Uterus (tissue), 2 donors: ENCODE measurements around the gene KPNA1.
A peak's percentile ranks its signal among the peaks of the same experiment; 100 is the strongest.

Experiments
- POLR2A ChIP-seq, 2 donors: fragments of 450-650 bp; IDR thresholded peaks; one replicate each; pipeline ENCODE4 v1.6.1; 2016; ENCODE audit warnings: antibody characterized with exemption in 2 of 2, mild to moderate bottlenecking in 1 of 2, moderate library complexity in 1 of 2
- TF ChIP-seq, protein P1 (sequence below), 4 experiments: fragments of 200-600 bp in 2 of 4; fragments of 450-650 bp in 2 of 4; sonication (generic) in 2 of 4; IDR thresholded peaks; one replicate each; pipeline ENCODE4 v1.5.1; 2016 to 2019; ENCODE audit warnings: antibody characterized with exemption in 4 of 4, mild to moderate bottlenecking in 2 of 4, moderate library complexity in 1 of 4

DNA sequence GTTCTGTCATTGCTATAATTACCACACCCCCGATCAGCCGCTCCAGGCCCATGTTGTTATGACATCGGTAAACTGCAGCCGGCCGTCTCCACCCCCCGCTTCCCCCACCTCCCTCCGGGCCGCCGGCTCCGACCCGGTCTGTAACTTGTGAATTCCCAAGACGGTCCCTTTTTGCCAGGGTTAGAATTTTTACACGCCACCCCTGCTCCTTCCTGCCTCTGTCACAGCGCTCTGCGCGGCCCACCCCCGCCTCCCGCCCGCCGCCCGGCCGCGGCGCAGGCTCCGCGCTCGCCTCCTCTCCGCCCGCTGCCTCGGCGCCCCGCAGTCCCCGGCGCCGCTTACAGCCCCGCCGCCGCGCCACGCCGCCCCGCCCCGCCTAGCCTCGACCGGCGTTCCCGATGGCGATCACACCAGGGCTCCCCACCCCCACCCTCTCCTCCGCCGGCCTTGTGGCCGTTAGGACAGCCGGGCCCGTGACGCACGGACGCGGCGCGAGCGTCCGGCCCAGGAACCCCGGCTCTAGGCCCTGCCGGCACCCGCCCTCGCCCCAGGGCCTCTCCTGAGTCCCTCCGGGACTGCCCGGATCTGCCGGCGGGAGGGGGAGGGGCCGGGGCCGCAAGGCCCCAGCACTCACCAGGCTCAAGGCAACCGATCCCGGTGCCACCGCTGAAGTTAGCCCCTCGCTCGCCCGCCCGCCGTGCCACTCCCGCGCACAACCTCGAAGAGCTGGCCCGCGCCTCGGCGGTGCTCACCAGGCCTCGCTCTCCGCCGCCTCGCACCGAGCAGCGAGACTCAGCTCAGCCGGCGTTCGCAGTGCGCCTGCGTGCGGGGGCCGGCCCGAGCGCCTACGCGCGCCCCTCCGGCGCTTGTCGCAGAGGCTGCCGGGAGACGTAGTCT, at the start of gene KPNA1:
- TF ChIP-seq POLR2A (IDR thresholded peaks at IDR 0.05) = peak; percentile 85 to 99
- TF ChIP-seq, protein P1, sequence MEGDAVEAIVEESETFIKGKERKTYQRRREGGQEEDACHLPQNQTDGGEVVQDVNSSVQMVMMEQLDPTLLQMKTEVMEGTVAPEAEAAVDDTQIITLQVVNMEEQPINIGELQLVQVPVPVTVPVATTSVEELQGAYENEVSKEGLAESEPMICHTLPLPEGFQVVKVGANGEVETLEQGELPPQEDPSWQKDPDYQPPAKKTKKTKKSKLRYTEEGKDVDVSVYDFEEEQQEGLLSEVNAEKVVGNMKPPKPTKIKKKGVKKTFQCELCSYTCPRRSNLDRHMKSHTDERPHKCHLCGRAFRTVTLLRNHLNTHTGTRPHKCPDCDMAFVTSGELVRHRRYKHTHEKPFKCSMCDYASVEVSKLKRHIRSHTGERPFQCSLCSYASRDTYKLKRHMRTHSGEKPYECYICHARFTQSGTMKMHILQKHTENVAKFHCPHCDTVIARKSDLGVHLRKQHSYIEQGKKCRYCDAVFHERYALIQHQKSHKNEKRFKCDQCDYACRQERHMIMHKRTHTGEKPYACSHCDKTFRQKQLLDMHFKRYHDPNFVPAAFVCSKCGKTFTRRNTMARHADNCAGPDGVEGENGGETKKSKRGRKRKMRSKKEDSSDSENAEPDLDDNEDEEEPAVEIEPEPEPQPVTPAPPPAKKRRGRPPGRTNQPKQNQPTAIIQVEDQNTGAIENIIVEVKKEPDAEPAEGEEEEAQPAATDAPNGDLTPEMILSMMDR (IDR thresholded peaks at IDR 0.05) = peak in 2 of 4 experiments; percentile 5 to 14
